Forelimb muscle (tissue), 1 donor: ENCODE results near the gene SLC44A1. TPM values are rescaled to one million over a fixed set of nuclear protein-coding genes. Genes with fewer than 3 reads are reported as not detected.

ENCODE experiments used
- DNase-seq: peaks from one replicate; pipeline ENCODE4 v3.0.0-alpha.2; 2013; ENCODE audit warnings: low read depth
- polyA plus RNA-seq: library from polyadenylated mRNA; unstranded; fragments of 120-200 nt; gene quantifications from one replicate; pipeline ENCODE4 v1.2.1, GENCODE V29; 2013; ENCODE audit not compliant: insufficient read length

The SLC44A1 gene
- polyA plus RNA-seq, 1 donor, result 14.6 TPM

DNA sequence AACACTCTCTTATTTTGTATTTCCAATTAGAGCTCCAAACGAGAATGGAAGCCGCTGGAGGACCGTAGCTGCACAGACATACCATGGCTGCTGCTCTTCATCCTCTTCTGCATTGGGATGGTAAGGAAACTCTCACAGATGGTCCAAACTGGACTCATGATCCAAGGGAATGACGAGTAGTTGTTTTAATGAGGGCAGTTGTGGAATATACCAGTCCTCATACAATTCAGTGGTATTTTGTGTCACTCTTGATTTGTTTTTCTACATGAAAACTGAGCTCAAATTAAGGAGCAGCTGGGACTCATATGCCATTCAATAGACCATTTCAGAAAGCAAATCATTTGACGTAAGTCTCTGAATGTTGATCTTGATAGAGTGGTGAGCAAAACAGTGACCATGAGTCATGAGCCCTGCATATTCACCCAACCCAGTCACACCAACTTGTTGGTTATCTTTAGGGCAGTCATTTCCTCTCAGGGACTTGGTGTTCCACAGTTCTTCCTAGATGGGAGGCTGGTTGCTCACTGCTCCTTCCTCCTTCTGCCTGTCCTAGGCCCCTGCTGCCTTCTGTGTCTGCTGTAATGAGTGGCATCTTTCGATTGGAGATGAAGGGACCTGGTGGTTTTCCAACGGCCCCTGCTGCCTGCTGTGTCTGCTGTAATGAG, 54.9 kb downstream of the SLC44A1 start:
- DNase-seq, result no peak

DNA sequence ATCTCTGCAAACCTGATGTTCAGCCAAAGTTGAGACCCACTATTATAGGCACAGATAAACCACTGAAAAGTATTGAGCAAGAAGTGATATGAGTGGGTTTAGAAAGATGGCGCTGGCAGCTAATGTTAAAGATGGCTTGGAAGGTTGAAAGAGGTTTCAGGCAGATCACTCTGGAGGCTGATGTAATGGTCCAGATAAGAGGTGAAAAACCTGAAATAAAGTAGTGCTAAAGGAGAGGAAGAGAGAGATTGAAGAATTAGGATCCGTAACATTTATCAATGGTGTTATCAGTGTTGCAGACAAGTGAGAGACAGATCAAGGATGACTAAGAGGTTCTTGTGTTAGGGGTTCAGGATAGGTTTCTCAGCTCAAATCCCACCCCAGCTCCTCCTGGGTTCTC, 58.3 kb downstream of the SLC44A1 start:
- no peak for DNase-seq

DNA sequence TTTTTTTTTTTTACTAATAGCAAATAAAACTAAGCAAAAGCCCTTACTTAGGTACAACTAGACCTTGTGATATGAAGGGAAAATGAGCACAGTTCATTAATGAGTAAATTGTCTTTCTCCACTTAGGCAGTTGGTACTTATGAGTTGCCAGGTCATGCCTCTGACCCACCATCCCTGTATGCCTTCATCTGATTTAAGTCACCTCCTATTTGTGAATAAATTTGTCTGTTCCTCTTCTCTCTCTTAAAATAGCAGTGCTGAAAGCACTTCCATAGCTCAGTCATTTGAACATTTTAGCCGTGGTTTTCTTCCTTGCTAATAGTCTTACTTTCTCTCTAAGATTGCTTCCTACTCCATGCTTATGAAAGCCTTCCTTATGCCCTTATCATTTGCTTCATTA, 61.4 kb downstream of the SLC44A1 start:
- DNase-seq, result no peak

DNA sequence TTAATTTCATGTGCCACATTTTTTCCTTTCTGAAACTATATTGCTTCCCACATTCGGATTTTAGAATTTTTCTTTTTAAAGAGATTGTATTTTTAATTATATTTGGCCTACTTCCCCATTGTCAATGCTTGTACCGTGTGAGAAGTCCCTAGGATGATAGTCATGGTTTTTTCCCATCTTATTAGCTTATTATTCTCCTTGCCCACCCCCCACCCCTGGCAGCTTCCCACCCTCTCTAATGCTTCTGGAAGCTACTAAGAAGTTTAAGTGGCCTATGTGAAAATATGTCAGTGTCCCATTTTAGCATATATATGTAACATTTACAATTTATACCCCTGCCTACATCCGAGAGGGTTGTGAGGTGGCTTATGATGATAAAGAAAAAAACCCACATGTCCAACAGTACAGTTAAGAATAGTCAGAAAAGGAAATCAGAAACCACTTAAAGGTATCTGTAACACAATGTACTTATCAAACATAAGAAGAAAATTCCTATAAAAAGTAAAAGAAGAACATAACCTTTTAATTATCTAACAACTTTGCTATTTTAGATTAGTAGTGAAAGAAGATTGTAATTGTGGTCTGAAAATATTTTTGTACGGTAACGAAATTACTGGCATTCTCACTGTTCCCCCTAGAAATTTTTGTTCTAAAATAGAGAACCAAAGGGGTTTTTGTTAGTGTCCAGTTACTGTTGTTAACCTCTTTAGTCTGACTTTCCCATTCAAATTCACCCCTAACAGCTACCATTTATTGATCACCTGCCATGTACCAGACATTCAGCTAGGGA, 62.1 kb downstream of the SLC44A1 start:
- DNase-seq, result no peak

DNA sequence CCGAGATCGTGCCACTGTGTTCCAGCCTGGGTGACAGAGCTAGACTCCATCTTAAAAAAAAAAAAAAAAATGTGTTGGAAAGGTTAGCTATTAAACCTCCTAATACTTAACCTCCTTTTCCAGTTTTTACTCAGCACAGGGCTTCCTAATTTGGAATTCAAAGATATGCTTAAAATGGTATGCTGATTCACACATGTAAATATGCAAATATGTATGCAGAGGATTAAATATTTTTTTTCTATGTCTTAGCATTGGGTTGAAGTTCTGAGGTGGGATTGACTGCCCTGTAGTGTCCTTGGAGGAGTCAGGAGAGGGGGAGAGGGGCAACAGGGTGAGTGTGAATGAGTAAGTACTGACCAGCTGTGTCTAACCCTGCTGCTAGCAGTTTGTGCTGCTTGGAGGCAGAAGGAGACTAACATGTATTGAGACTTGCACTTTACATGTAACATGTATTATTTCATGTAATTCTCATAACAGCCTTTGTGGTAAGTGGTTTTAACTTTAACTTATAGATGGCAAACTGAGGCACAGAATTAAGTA, 63.2 kb downstream of the SLC44A1 start:
- no peak for DNase-seq

DNA sequence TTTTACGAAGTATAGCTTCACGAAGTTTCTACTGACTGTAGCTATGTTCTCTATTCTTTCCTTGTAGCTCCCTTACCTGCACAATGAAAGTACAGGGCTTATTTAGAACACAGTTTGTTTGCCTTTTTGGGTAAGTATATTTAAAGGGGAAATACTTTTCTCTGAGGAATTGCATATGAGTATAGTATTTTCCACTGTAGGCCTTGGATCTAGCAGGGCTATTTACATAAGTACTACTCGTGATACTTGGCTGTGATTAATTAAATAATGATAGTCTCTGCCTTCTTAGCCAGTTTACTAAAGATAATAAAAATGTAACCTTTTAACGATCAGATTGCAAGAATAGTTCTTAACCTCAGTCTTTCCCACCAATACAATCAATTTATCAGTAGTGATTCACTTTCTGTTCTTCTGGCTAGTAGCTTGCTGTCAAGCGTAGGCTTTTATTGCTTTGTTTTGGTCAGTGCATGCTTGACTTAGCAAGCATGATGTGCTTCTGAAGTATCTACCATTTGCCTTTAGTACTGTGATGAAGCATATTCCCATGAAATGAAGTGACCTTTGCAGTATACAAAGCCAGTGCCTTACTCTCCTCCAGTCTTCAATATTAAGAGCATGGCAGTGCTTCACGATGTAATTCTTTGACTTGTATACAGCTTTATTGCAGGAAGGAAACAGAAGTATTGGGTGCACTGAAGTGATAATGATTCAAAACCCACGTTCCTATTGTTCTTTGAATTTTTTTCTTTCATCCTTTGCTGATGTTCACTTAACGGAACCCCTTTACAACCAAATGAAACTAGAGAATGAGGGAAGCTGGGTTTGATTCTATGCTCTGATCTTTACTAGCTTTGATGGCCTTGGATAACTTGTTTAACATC, 64.2 kb downstream of the SLC44A1 start:
- DNase-seq, result no peak

DNA sequence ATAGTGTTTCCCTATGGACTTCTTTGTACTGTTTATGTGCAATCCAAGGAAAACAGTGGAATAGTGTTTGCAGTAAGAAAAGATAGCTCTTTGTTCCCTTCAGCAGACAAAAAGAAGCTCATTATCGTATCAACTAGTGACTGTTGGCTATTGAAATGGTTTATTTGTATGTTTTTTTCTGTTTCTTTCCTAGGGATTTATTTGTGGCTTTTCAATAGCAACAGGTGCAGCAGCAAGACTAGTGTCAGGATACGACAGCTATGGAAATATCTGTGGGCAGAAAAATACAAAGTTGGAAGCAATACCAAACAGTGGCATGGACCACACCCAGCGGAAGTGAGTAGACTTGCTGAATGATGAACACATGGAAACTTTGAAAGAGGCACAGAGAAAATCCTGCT, 65.1 kb downstream of the SLC44A1 start:
- DNase-seq, result no peak

DNA sequence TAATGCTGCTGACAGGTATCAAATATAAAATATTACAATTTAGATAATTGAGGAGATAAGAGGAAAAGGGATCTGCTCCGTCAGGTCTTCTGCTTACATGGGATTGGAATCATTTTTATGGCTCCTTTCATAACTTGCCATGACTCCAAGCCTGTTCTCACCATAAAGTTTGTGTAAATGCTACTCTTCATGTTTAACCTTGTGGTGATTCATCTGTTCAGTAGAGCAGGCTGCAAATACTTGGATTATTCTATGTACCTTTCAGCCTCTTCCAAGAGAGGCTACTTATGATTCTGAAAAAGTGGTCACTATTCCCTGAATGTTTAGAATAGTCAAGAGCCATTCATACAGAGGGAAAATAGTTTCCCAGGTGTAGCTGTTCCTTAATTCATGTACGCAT, 66.9 kb downstream of the SLC44A1 start:
- no peak for DNase-seq

DNA sequence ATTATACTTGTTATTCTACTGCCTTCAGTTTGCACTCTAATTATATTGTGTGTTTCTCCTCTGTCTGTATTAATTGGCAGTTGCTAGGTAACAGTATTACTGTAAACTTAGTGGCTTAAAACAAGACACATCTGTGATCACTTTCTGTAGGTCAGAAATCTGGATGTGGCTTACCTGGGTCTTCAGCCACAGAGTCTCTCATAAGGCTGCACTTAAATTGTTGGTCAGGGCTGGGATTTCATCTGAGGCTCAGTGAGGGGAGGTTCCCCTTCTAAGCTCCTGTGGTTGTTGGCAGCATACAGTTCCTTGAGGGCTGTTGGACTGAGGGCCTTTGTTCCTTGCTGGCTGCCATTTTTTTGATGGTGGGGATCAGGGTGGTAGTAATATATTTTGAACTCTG, 68.8 kb downstream of the SLC44A1 start:
- no peak for DNase-seq

DNA sequence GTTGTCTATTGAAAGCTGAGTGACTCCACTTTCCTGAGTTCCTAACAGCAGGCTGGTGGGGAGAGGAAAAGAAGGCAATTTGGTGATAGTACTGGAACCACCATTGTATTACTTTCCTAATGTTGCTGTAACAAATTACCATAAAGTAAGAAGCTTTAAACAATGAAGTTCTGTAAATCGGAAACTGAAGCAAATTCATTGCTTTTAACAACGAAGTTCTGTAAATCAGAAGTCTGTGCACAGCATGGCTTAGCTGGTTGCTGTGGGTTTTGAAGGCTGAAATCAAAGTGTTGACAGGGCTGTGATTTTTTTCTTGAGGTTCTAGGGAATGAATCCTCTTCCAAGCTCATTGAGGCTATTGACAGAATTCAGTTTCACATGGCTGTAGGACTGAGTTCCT, 72.3 kb downstream of the SLC44A1 start:
- DNase-seq, result no peak

DNA sequence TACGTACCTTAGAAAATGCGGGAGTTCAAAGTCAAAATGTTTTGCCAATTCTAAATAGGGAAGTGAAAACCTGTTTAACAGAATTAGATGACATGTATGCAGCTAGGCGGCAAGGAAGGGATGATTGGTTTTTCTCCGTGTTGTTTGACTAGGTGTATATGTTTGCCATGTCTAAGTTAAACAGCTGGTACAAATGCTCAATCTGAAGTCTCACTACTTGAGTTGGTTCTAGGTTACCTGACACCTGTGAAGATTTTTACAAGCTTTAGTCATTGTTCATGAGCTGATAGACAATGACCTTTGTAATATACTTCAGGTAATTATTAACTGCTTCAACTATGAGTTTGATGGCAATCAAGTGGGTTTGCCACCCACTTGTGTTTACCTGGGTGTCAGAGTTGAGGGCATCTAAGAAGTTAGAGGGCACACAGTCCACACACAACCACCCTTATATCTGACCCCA, 74.3 kb downstream of the SLC44A1 start:
- no peak for DNase-seq

DNA sequence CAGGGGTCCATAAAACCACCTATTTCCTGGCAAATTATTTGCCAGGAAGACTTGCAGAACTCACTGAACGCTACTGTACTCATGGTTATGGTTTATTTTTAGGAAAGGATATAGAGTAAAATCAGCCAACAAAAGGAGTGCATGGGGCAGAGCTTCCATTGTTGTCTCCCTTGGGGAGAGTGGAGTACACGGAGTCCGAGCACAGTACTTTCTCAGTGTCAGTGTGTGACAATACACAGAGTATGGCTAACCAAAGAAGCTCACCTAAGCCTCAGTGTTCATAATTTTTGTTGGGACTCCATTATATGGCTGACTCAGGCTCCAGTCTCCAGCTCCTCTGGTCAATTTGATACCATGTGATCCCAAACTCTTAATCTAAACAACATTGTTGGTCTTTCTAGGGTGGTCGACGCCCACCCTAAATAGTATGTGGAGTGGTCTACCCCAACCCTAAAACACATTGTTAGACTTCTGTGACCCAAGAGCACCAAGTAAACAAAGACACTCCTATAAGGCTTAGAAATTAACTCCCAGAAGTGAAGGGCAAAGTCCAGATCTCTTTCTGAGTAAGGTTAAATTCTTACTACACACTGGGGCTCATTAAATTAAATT, 74.9 kb downstream of the SLC44A1 start:
- no peak for DNase-seq

DNA sequence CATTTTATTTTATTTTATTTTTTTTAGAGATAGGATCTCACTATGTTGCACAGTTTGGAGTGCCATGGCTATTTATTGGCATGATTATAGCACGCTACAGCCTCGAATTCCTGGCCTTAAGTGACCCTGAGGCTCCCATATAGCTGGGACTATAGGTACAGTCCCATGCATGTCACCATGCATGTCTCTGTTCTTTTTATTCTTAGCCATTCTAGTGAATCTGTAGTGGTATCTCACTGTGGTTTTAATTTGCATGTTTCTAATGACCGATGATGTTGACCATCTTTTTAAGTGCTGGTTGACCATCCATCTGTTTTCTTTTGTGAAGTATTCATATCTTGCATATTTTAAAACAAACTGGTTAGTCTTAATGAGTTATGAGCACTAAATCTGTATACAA, 76.1 kb downstream of the SLC44A1 start:
- DNase-seq, result no peak

DNA sequence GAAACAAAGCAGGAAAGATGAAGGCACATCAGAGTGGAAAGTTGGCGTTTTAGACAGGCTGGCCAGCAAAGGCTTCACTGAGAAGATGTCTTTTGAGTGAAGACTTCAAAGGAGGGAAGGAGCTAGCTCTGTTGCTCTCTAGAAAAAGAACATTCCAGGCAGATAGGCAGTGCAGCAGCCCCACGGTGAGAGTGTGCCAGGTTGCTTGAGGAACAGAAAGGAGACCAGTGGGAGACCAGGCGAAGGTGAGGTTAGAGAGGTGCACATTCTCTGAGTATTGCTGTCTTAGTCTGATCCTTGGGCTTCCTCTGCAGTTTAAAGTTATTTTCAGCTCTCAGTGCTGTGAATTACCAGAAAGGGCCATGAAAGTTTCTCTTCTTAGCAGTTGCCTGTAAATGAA, 83.8 kb downstream of the SLC44A1 start:
- no peak for DNase-seq

DNA sequence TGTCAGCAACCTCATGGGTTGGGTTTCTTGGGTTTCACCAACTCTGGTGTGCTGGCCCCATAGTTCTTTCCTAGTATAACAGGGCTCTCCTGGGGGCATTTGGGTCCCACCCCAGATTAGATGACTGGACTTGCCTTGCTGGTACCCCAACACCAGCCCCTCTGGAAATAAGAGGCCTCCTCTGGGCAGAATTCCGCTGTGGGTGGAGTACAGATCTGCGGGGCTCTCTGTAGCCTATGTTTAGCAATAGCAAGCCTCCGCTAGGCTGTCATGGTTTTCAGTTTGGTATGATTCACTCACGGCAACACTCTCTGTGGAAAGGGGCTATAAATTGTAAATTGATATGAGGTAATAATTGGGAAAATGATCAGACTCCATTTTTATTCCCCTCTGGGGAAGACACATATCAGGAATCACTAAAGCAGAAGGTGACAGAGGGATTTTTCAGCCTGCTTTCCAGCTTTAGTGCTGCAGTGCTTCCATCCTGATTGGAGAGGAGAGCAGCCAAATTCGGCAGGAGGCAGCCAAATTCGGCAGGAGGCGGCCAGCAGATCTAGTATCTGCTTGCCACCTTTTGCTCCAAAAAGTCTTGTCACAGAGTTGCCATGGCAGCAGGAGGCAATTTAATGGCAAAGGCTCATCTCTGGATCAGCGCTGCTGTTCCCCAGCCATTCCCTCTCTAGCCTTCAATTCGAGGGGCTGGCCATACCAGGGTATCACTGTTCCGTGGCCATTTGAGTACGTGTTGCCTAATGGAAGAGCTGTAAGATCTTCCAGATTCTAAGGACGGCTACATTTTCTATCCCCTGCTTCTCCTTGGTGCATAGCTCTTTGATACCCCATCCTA, 84.6 kb downstream of the SLC44A1 start:
- no peak for DNase-seq

DNA sequence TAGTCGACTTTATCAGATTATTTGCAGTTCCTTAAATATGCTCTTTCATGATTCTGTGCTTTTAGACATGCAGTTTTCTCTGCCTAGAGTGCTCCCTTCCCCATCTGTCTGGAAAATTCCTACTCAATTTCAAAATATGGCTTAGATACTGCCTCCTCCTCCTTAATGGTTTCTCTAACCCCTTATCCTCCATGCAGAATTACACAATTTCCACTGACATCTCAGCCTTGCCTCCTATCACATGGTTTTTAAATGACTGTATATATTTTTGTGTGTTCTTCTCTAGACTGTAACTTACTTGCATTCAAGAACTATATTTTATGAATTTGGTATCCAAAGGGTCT, 85.2 kb downstream of the SLC44A1 start:
- DNase-seq, result no peak

DNA sequence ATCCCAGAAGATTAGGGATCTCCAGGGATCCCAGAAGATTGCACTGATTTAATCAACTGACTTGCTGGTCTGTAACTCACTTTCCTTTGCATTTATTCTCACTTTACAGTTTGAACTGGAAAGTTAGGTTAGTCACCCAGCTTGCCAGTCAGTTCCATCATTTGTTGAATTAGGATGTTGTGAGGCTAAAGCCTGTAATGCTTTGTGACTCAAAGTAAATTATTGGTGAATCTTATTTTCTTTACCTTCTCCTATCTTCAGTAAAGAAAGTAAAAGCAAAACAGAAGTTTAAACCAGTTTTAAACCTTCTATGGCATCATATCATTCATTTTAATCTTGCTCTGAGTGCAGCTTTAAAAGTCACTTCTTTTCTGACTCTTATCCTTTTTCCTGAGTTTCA, 85.8 kb downstream of the SLC44A1 start:
- no peak for DNase-seq

DNA sequence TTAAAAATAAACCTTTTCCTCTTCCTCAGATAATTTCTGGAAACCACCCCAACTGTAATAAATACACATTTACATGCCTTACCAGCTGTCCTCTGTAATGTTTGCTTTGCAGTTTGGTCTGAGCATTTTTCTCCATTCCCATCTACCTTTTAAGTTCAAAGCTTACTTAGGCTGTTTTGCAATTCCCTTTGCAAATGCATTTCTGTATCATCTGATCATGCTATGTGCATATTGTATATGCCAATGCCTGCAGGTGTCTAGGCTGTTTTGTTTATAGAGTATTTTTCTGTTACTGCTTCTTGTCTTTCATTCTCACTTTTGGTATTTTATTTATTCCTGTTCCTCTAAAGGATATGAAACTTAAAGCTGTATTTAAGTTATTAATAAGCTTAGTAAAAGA, 86.3 kb downstream of the SLC44A1 start:
- DNase-seq, result no peak

DNA sequence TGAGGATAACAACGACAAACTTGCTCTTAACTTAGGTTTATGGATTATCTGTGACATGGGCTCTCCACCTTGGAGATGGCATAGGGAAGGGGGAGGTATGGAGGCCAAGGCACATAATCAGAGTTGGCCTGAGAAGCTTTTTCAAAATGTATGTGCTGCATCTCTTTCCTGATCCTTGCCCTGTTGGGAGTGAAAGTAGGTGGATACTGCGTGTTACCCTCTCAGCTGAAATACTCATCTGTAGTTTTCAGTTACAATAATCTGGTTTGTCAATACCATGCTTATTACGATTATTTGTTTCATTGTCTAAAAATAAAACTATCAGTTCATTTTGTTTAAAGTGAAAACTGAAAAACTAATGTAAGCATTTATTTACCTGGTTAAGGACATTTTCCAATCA, 86.7 kb downstream of the SLC44A1 start:
- DNase-seq, result no peak

DNA sequence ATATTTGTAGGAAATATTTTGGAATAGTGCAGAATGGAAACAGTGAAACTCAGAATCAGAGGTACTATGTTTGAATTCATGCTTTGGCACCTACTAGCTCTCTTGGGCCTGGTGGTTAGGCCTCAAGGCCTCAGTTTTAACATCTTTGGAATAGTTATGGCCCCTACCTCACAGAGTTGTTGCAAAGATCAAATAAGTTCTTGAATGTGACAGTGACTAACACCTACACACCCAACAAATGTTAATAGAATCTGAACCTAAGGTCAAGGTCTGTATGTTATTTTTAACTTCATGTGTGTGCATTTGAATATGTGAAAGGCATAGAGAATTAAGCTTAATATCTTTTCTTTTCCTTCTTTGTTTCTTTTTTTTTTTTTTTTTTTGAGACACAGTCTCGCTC, 87.3 kb downstream of the SLC44A1 start:
- DNase-seq, result no peak

DNA sequence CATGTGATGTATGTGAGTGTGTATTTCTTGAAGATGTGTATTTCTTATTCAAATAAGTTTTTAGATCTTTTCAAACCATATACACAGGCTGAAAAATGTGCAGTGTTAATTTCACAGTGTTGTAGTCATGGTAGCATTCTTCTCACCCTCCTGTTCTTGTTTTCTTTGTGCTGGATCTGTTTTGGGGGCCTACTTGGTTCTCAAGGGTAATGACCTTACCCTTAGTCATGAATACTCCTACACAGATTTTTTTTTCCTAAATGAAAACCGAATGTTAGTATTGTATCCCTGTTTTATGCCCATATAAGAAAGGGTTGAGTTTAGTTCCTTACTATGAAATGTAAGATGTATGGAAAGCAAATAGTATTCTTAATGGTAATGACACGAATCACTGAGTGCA, 88.0 kb downstream of the SLC44A1 start:
- no peak for DNase-seq
